Panc1 (cell line): ENCODE measurements around the gene KIAA1217.

Experiments
- CTCF ChIP-seq: fragments of 450-650 bp; IDR thresholded peaks from 2 replicates; pipeline ENCODE4 v1.5.1; 2017; ENCODE audit warnings: mild to moderate bottlenecking
- POLR2AphosphoS5 ChIP-seq: IDR thresholded peaks from 2 replicates; pipeline ENCODE4 v1.6.1; 2012; ENCODE audit warnings: mild to moderate bottlenecking, low read depth, low read length, moderate library complexity
- REST ChIP-seq, 2 experiments: IDR thresholded peaks; 2 replicates each; pipeline ENCODE4 v1.6.1; 2011 to 2012; ENCODE audit warnings: low read depth in 2 of 2, control low read depth in 1 of 2, low read length in 1 of 2, mild to moderate bottlenecking in 1 of 2, moderate library complexity in 1 of 2; ENCODE audit not compliant: insufficient read depth in 1 of 2
- SIN3A ChIP-seq: IDR thresholded peaks from 2 replicates; pipeline ENCODE4 v1.6.1; 2012; ENCODE audit warnings: low read depth, mild to moderate bottlenecking, low read length, moderate library complexity, borderline replicate concordance; ENCODE audit not compliant: insufficient read depth
- TCF7L2 ChIP-seq: IDR thresholded peaks from 2 replicates; pipeline ENCODE4 v1.6.1; 2011; ENCODE audit warnings: mild to moderate bottlenecking, low read depth, low read length, inconsistent platforms

GRCh38 chr10:24269476-24269875 lies 60.5 kb downstream of the KIAA1217 start:
- TF ChIP-seq CTCF (no peak), REST (IDR thresholded peaks at IDR 0.05; ENCODE audit: insufficient read depth in 1 of 2, low read depth in 2 of 2, low read length in 1 of 2) (no peak), POLR2AphosphoS5 (no peak), SIN3A (no peak), TCF7L2 (no peak)
